Measurements from ENCODE around the gene ZSCAN31. TPM values are rescaled to one million over a fixed set of nuclear protein-coding genes. Genes with fewer than 3 reads are reported as not detected.

Gene ZSCAN31
- total and polyA plus RNA-seq, 2 donors (not counting 3 experiments of a cell fraction or from before 2014, with no cell fraction given) = 12.9 to 23.0 TPM

GRCh38 chr6:28373925-28374324 lies 38.0 kb upstream of the ZSCAN31 start:
- CTCF ChIA-PET = interaction anchor here (1.2 kb wide), 1 partner anchor 11 kb away, joined by 3 read pairs; no protein-coding TSS in a partner anchor
- dilution Hi-C loops (cut with MboI; ENCODE audit: extremely low pct_ligation_motif_present, low sequenced_read_pairs) = no loop called here
- FAIRE-seq = no peak

More at GRCh38 chr6:28373925-28374324, 38.0 kb upstream of the ZSCAN31 start:
- TF ChIP-seq MYC (IDR thresholded peaks at IDR 0.05; ENCODE audit: low read depth, low read length) (no peak), POLR2A (IDR thresholded peaks at IDR 0.05; ENCODE audit: low read depth, low read length) (no peak), FOS (IDR thresholded peaks at IDR 0.05; ENCODE audit: borderline replicate concordance, insufficient read depth, low read length) (no peak), CTCF (IDR thresholded peaks at IDR 0.05; ENCODE audit: extremely low read depth in 1 of 2, insufficient read depth in 1 of 2, low read depth in 1 of 2, low read length in 2 of 2) (no peak), MAX (IDR thresholded peaks at IDR 0.05; ENCODE audit: insufficient read depth, insufficient read length) (no peak), GATA2 (IDR thresholded peaks at IDR 0.05; ENCODE audit: insufficient read depth, insufficient read length, low read depth, low read length) (no peak), EZH2 (IDR thresholded peaks at IDR 0.05; ENCODE audit: borderline replicate concordance, low read depth, low read length, severe bottlenecking) (no peak), JUN (IDR thresholded peaks at IDR 0.05; ENCODE audit: borderline replicate concordance, insufficient read depth, insufficient read length, low read depth) (no peak), POLR2AphosphoS5 (IDR thresholded peaks at IDR 0.05; ENCODE audit: insufficient read depth, low read depth, low read length) (no peak)
- BruUV-seq (replicated peaks) = no TSS peak
- no peak for DNase-seq (ENCODE audit: low read depth, low spot score)
- POLR2A ChIA-PET = no interaction called here
- Histone ChIP-seq H3K27me3 (ENCODE audit: control insufficient read depth in 2 of 2, insufficient read depth in 2 of 2, low read length in 2 of 2) (no peaks in the 10 kb centered on the region), H3K36me3 (ENCODE audit: control insufficient read depth in 2 of 2, extremely low read depth in 1 of 2, insufficient read depth in 2 of 2, low read length in 2 of 2) (no peaks in the 10 kb centered on the region), H3K79me2 (ENCODE audit: control insufficient read depth, insufficient read depth, low read length) (no peaks in the 10 kb centered on the region), H3K4me2 (ENCODE audit: insufficient read depth, low read length) (no peak overlapping the region), H4K20me1 (replicated peaks; ENCODE audit: control insufficient read depth, extremely low read depth, insufficient read depth, low read length) (no peaks in the 10 kb centered on the region), H3K9me1 (replicated peaks; ENCODE audit: control insufficient read depth, extremely low read depth, insufficient read depth, low read length) (no peaks in the 10 kb centered on the region), H3K9me3 (replicated peaks; ENCODE audit: control insufficient read depth, insufficient read depth, low read length) (no peaks in the 10 kb centered on the region), H3K4me1 (ENCODE audit: control insufficient read depth, extremely low read depth, insufficient read depth, low read length) (no peaks in the 10 kb centered on the region), H2AFZ (ENCODE audit: low read depth, low read length) (no peak overlapping the region), H3K9ac (replicated peaks; ENCODE audit: extremely low read depth, insufficient read depth, low read length) (no peak overlapping the region), H3K27ac (ENCODE audit: insufficient read depth, low read depth, low read length) (no peak overlapping the region), H3K4me3 (replicated peaks in 1 of 3; ENCODE audit: insufficient read depth in 1 of 3, low read depth in 1 of 3, low read length in 3 of 3) (no peak overlapping the region)
- intact Hi-C loops (cut with micrococcal nuclease) = no loop called here
